Measurements from ENCODE around the gene LRRC4C. TPM values are rescaled to one million over a fixed set of nuclear protein-coding genes. Genes with fewer than 3 reads are reported as not detected.
A peak's percentile ranks its signal among the peaks of the same experiment; 100 is the strongest.

LRRC4C gene
- polyA plus RNA-seq, 1 donor from 2014 or later = 24.3 TPM

GRCh38 chr11:40291741-40292140 lies 1167.7 kb downstream of the LRRC4C start:
- H3F3A ChIP-seq (ENCODE audit: insufficient read depth, low read length, poor library complexity, severe bottlenecking) = peaks cover 4% of the 10 kb centered on the region
- peak overlapping the region; percentile 78 for H3K4me3 ChIP-seq (ENCODE audit: low read length)
- TF ChIP-seq EZH2 (IDR thresholded peaks at IDR 0.05; ENCODE audit: borderline replicate concordance, insufficient read depth, low read length, poor library complexity, severe bottlenecking) = no peak
- peak; percentile 33 for TF ChIP-seq SMC3 (conservative IDR thresholded peaks at IDR 0.05; ENCODE audit: poor library complexity)
- TF ChIP-seq EP300 (conservative IDR thresholded peaks at IDR 0.05; ENCODE audit: poor library complexity, severe bottlenecking) = no peak
- TF ChIP-seq RAD21 (conservative IDR thresholded peaks at IDR 0.05) = peak; percentile 25
- TF ChIP-seq CTCF (IDR thresholded peaks at IDR 0.05; ENCODE audit: poor library complexity, severe bottlenecking) = no peak
- no peaks in the 10 kb centered on the region for H3K9me3 ChIP-seq (ENCODE audit: low read length)
- peak overlapping the region; percentile 78 for H3K9ac ChIP-seq (ENCODE audit: low read length)
- H3K36me3 ChIP-seq (ENCODE audit: insufficient read depth, low read length) = no peaks in the 10 kb centered on the region
- no peaks in the 10 kb centered on the region for H3K9me2 ChIP-seq (ENCODE audit: insufficient read depth, low read length)
- H4K20me1 ChIP-seq (ENCODE audit: insufficient read depth) = no peaks in the 10 kb centered on the region
- H3K4me2 ChIP-seq (ENCODE audit: low read length) = peak overlapping the region; percentile 93
- no peaks in the 10 kb centered on the region for H3K27me3 ChIP-seq (ENCODE audit: insufficient read depth, low read depth, low read length)
- H3K27ac ChIP-seq (ENCODE audit: low read length) = no peak overlapping the region
- no peak overlapping the region for H2AFZ ChIP-seq (ENCODE audit: low read depth, low read length)
- H3K79me2 ChIP-seq (replicated peaks; ENCODE audit: insufficient read depth, low read length) = peaks cover 60% of the 10 kb centered on the region

- H3K27ac ChIP-seq (ENCODE audit: low read length) = no peak overlapping the region
- peak overlapping the region; percentile 78 for H3K9ac ChIP-seq (ENCODE audit: low read length)
- no peak overlapping the region for H2AFZ ChIP-seq (ENCODE audit: low read depth, low read length)
- TF ChIP-seq RAD21 (conservative IDR thresholded peaks at IDR 0.05) (no peak), MXI1 (conservative IDR thresholded peaks at IDR 0.05; ENCODE audit: poor library complexity, severe bottlenecking) (no peak), EP300 (conservative IDR thresholded peaks at IDR 0.05; ENCODE audit: poor library complexity, severe bottlenecking) (no peak), EZH2 (IDR thresholded peaks at IDR 0.05; ENCODE audit: borderline replicate concordance, insufficient read depth, low read length, poor library complexity, severe bottlenecking) (no peak), TAF1 (IDR thresholded peaks at IDR 0.05; ENCODE audit: low read depth) (no peak), SMC3 (conservative IDR thresholded peaks at IDR 0.05; ENCODE audit: poor library complexity) (no peak), REST (IDR thresholded peaks at IDR 0.05; ENCODE audit: borderline replicate concordance) (no peak)
- H3K9me3 ChIP-seq (ENCODE audit: low read length) = no peaks in the 10 kb centered on the region
- H3K27me3 ChIP-seq (ENCODE audit: insufficient read depth, low read depth, low read length) = no peaks in the 10 kb centered on the region
- peak overlapping the region; percentile 78 for H3K4me3 ChIP-seq (ENCODE audit: low read length)
- H3K9me2 ChIP-seq (ENCODE audit: insufficient read depth, low read length) = no peaks in the 10 kb centered on the region
- H4K20me1 ChIP-seq (ENCODE audit: insufficient read depth) = no peaks in the 10 kb centered on the region
- peaks cover 4% of the 10 kb centered on the region for H3F3A ChIP-seq (ENCODE audit: insufficient read depth, low read length, poor library complexity, severe bottlenecking)
- H3K36me3 ChIP-seq (ENCODE audit: insufficient read depth, low read length) = no peaks in the 10 kb centered on the region
- peaks cover 64% of the 10 kb centered on the region for H3K79me2 ChIP-seq (replicated peaks; ENCODE audit: insufficient read depth, low read length)
- peak overlapping the region; percentile 93 for H3K4me2 ChIP-seq (ENCODE audit: low read length)
These were observed 1168.1 kb downstream of the LRRC4C start for GRCh38 chr11:40291329-40291728.

Data from neural cell (in vitro differentiated cells).